HG03135 (cell line): Measurements from ENCODE around the gene GNB5.

ENCODE experiments used
- ATAC-seq: cut with Tn5 transposase; IDR thresholded peaks from one replicate; pipeline ENCODE4 v1.9.1; 2021; ENCODE audit warnings: mild to moderate bottlenecking, moderate library complexity; ENCODE audit not compliant: unreplicated experiment

The GNB5 gene

GRCh38 chr15:52071570-52071969 lies 119.6 kb downstream of the GNB5 start:
- no peak for ATAC-seq

GRCh38 chr15:52069559-52069958 lies 121.6 kb downstream of the GNB5 start:
- ATAC-seq, result no peak

DNA sequence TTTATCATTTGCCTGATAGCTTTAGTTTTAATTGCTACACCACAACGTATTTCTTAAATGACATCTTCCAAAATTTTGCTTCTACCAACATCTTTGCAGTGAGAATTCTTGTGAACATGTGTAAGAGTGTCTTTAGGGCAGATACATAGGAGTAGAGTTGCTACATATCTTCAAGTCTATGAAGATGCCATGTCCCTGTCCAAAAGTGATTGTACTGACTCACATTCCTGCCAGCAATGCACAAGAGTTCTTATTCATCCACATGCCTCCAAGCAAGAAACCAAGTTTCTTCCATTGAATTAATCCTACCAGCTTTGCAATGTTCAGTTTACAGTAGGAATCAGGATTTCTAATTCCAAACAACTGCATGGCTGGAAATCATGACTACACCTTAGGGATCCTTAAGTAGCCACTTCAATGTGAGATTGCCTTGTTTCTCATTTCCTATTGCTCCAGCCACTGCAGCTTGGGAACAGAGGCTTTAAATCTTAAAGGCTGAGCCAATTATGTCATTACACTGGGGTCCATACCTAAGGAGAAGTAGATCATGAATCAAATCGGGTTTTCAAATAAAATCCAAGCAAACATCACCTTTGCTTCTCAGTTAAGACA lies 123.1 kb downstream of the GNB5 start:
- no peak for ATAC-seq

DNA sequence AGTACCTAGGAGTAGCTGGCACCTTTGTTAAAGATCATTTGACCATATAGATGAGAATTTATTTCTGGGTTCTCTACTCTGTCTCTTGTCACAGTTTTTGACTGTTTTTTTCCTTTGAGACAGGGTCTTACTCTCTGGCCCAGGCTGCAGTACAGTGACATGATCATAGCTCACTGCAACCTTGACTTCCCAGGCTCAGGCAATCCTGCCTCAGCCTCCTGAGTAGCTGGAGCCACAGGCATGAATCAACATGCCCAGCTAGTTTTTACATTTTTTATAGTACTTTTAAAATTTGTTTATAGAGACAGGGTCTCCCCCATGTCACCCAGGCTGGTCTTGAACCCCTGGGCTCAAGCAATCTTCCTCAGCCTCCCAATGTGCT lies 123.7 kb downstream of the GNB5 start:
- ATAC-seq, result no peak

DNA sequence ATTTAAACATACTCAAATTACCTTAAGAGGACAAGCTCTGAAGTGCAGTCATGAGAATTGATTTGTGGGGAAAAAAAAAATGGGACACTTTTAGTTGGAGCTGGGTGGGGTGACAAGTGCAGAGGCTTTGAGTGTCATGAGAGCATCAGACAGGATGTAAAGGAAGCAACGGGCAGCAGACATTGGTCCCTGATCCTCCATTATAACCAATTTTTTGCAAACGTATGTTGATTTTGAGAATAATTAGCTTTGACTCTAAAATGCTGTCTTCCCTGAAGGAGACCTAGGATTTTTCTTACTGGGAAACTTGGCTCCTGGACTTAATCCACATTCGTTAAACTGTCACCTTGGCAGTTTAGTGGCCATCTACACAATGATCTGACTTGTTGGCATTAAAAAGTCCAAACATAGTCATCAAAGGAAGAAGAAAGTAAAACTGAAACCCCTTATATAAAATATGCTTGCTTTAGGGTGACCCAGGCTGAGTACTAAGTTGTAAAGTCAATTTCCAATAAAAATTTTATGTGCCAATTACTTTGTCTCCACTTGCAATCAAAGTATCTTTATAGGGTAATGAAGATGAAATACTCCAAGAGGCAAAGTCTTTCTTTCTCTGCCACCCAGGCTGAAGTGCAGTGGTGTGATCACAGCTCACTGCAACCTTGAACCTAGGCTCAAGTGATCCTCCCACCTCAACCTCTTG lies 124.2 kb downstream of the GNB5 start:
- no peak for ATAC-seq
